GM12878 (cell line): ENCODE data around the gene MBD3L2. TPM values are rescaled to one million over a fixed set of nuclear protein-coding genes. Genes with fewer than 3 reads are reported as not detected.

ENCODE experiments used
- ATAC-seq: fragments of 200-7000 bp; cut with Tn5 transposase; 3 replicates; pipeline ENCODE4 v1.9.1; 2020; ENCODE audit warnings: mild to moderate bottlenecking, moderate library complexity
- BruUV-seq: library from RNA; stranded (reverse); fragments of 400-500 nt; replicated peaks from 2 replicates; lab custom pipeline; 2021; lab: Mats Ljungman, UMichigan
- CTCF ChIA-PET: fragments of 300-600 bp; sonication (Branson Sonifier 250); formaldehyde crosslinking; extraction: SDS; loops from one replicate; lab custom pipeline; 2021; ENCODE audit warnings: inconsistent platforms; lab: Yijun Ruan, JAX
- POLR2A ChIA-PET: fragments of 350-600 bp; formaldehyde crosslinking; extraction: SDS; loops from one replicate; lab custom pipeline; 2021; ENCODE audit warnings: inconsistent platforms; lab: Charles Lee
- RAD21 ChIA-PET: fragments of 300-600 bp; sonication (Branson Sonifier 250); formaldehyde crosslinking; loops from one replicate; lab custom pipeline; 2023; ENCODE audit warnings: antibody characterized with exemption; ENCODE audit not compliant: unreplicated experiment; lab: Charles Lee
- SMC1A ChIA-PET: fragments of 300-600 bp; sonication (Branson Sonifier 250); formaldehyde crosslinking; loops from one replicate; lab custom pipeline; 2023; ENCODE audit not compliant: unreplicated experiment, uncharacterized antibody; lab: Charles Lee
- DNase-seq: peaks from one replicate; pipeline ENCODE4 v3.0.0-alpha.2; 2011; ENCODE audit warnings: low read depth, low spot score
- FAIRE-seq: peaks from 3 replicates; lab custom pipeline; 2011; peaks lifted over from hg19 to GRCh38; lab: Jason Lieb, UNC
- H2AFZ ChIP-seq: 2 replicates; pipeline ENCODE4 v1.6.0; 2011; ENCODE audit warnings: low read depth, low read length, control low read depth; ENCODE audit not compliant: control insufficient read depth
- H3K27ac ChIP-seq: 2 replicates; pipeline ENCODE4 v1.5.1; 2011; ENCODE audit warnings: control low read depth; ENCODE audit not compliant: control insufficient read depth, insufficient read depth
- H3K27me3 ChIP-seq, 2 experiments: replicated peaks in 1 of 2; 2 replicates each; pipeline versions ENCODE4 v1.6.0 to v1.6.1; 2011; ENCODE audit warnings: low read length in 1 of 2; ENCODE audit not compliant: control insufficient read depth in 2 of 2, insufficient read depth in 2 of 2
- H3K36me3 ChIP-seq, 2 experiments: 2 replicates each; pipeline ENCODE4 v1.5.1; 2011; ENCODE audit warnings: low read length in 1 of 2; ENCODE audit not compliant: control insufficient read depth in 2 of 2, insufficient read depth in 2 of 2
- H3K4me1 ChIP-seq: 2 replicates; pipeline ENCODE4 v1.6.1; 2011; ENCODE audit warnings: mild to moderate bottlenecking, low read length, moderate library complexity, mixed read lengths; ENCODE audit not compliant: control insufficient read depth, insufficient read depth
- H3K4me2 ChIP-seq: 2 replicates; pipeline ENCODE4 v1.6.0; 2011; ENCODE audit warnings: control low read depth; ENCODE audit not compliant: control insufficient read depth, insufficient read depth
- H3K4me3 ChIP-seq: fragments of 200-600 bp; sonication (generic); 2 replicates; pipeline ENCODE4 v1.5.1; 2016
- H3K79me2 ChIP-seq: 2 replicates; pipeline ENCODE4 v1.6.0; 2011; ENCODE audit warnings: low read length; ENCODE audit not compliant: control insufficient read depth, insufficient read depth
- H3K9ac ChIP-seq: 2 replicates; pipeline ENCODE4 v1.8.0; 2011; ENCODE audit warnings: low read length, control low read depth, mixed read lengths; ENCODE audit not compliant: control insufficient read depth, insufficient read depth
- H3K9me3 ChIP-seq: replicated peaks from 3 replicates; pipeline ENCODE4 v1.5.1; 2011; ENCODE audit warnings: mild to moderate bottlenecking, low read length; ENCODE audit not compliant: control insufficient read depth, insufficient read depth
- H4K20me1 ChIP-seq: 2 replicates; pipeline ENCODE4 v1.6.0; 2011; ENCODE audit not compliant: control insufficient read depth, insufficient read depth
- ATF7 ChIP-seq: fragments of 450-650 bp; IDR thresholded peaks from 2 replicates; pipeline ENCODE4 v1.6.1; 2016; ENCODE audit warnings: low read depth, mild to moderate bottlenecking
- CEBPB ChIP-seq, 2 experiments: fragments of 150-350 bp in 1 of 2; IDR thresholded peaks; 2 replicates each; pipeline ENCODE4 v1.6.1; 2012 to 2014; ENCODE audit warnings: low read depth in 2 of 2, low read length in 2 of 2, borderline replicate concordance in 1 of 2, inconsistent platforms in 1 of 2
- EED ChIP-seq: sonication (generic); IDR thresholded peaks from 2 replicates; pipeline ENCODE4 v1.6.1; 2016; ENCODE audit warnings: antibody characterized with exemption, low read depth
- EP300 ChIP-seq, 2 experiments: fragments of 150-350 bp in 1 of 2; IDR thresholded peaks; 2 replicates each; pipeline ENCODE4 v1.6.1; 2011 to 2012; ENCODE audit warnings: low read depth in 2 of 2, low read length in 2 of 2, borderline replicate concordance in 1 of 2, improper control_type of control experiment in 1 of 2, inconsistent platforms in 1 of 2; ENCODE audit not compliant: control insufficient read depth in 1 of 2
- FOXK2 ChIP-seq: fragments of 450-650 bp; IDR thresholded peaks from 2 replicates; pipeline ENCODE4 v1.6.1; 2017; ENCODE audit warnings: mild to moderate bottlenecking, moderate library complexity
- HDGF ChIP-seq: fragments of 450-650 bp; IDR thresholded peaks from 2 replicates; pipeline ENCODE4 v1.6.1; 2016; ENCODE audit warnings: antibody characterized with exemption
- IKZF2 ChIP-seq, 2 experiments: fragments of 450-650 bp; IDR thresholded peaks; 2 replicates each; pipeline ENCODE4 v1.6.1; 2017; ENCODE audit warnings: mild to moderate bottlenecking in 2 of 2, moderate library complexity in 2 of 2
- IRF4 ChIP-seq: IDR thresholded peaks from 2 replicates; pipeline ENCODE4 v1.6.1; 2011; ENCODE audit warnings: low read depth, low read length
- MEF2B ChIP-seq: fragments of 450-650 bp; IDR thresholded peaks from 2 replicates; pipeline ENCODE4 v1.6.1; 2018; ENCODE audit warnings: mild to moderate bottlenecking, moderate library complexity; ENCODE audit not compliant: partially characterized antibody, poor library complexity, severe bottlenecking
- MTA2 ChIP-seq: fragments of 450-650 bp; IDR thresholded peaks from 2 replicates; pipeline ENCODE4 v1.6.1; 2016; ENCODE audit warnings: low read depth, mild to moderate bottlenecking, moderate library complexity
- MTA3 ChIP-seq: IDR thresholded peaks from 2 replicates; pipeline ENCODE4 v1.6.1; 2012; ENCODE audit warnings: low read length, inconsistent platforms, borderline replicate concordance
- NBN ChIP-seq: fragments of 450-650 bp; IDR thresholded peaks from 2 replicates; pipeline ENCODE4 v1.6.1; 2016
- POLR2AphosphoS5 ChIP-seq: IDR thresholded peaks from 2 replicates; pipeline ENCODE4 v1.6.1; 2011; ENCODE audit warnings: mild to moderate bottlenecking, low read length, inconsistent platforms
- POU2F2 ChIP-seq: IDR thresholded peaks from 3 replicates; pipeline ENCODE4 v1.6.1; 2011; ENCODE audit warnings: low read depth, mild to moderate bottlenecking, low read length, borderline replicate concordance
- SPI1 ChIP-seq: IDR thresholded peaks from 2 replicates; pipeline ENCODE4 v1.6.1; 2011; ENCODE audit warnings: low read depth, mild to moderate bottlenecking, low read length, moderate library complexity, borderline replicate concordance; ENCODE audit not compliant: insufficient read depth
- TARDBP ChIP-seq: IDR thresholded peaks from 2 replicates; pipeline ENCODE4 v1.6.1; 2016; ENCODE audit warnings: borderline replicate concordance
- TBL1XR1 ChIP-seq: IDR thresholded peaks from 2 replicates; pipeline ENCODE4 v1.6.1; 2012; ENCODE audit warnings: low read depth, low read length, improper control_type of control experiment
- ZNF24 ChIP-seq: fragments of 450-650 bp; IDR thresholded peaks from 2 replicates; pipeline ENCODE4 v1.6.1; 2017; ENCODE audit warnings: antibody characterized with exemption, mild to moderate bottlenecking
- WGBS: methylation state at CpG from one replicate; pipeline ENCODE4 v1.1.6; 2016; ENCODE audit warnings: low lambda C conversion rate; ENCODE audit not compliant: insufficient replicate concordance, insufficient coverage; ENCODE audit errors: missing lambda C conversion rate; 5-methylcytosine and 5-hydroxymethylcytosine counted together
- in situ Hi-C: fragments of 300-500 bp; cut with MboI; formaldehyde crosslinking; loops from 9 replicates; pipeline ENCODE4 v1.14.3; 2018; ENCODE audit warnings: mixed read lengths
- intact Hi-C: fragments of 100-400 bp; cut with micrococcal nuclease; formaldehyde crosslinking; loops from one replicate; pipeline ENCODE4 v1.14.2; 2022; ENCODE audit not compliant: unreplicated experiment
- polyA plus RNA-seq, 11 experiments: library from polyadenylated mRNA; depleted of rRNA in 4 of 11; unstranded in 6 of 11; stranded (reverse) in 5 of 11; fragments of >200 nt; fragmentation: Nextera tagmentation in 4 of 11; fragmentation: Illumina TruSeq in 1 of 11; extraction: Ambion mirVana in 4 of 11; extraction: Trizol in 1 of 11; gene quantifications; 1 replicate in 1 of 11; 2 replicates in 10 of 11; pipeline versions ENCODE4 v1.2.1 to v1.2.3, GENCODE V29; 2011 to 2016; ENCODE audit warnings: inconsistent platforms in 2 of 11, missing spikeins in 2 of 11, low read depth in 1 of 11
- total RNA-seq, 4 experiments: library from RNA; depleted of rRNA in 3 of 4; stranded (reverse); fragments of >200 nt in 3 of 4; fragmentation: Illumina TruSeq in 1 of 4; extraction: Trizol in 1 of 4; gene quantifications; 2 replicates each; pipeline versions ENCODE4 v1.2.1 to v1.2.3, GENCODE V29; 2013 to 2021
- TF ChIP-seq, protein P1 (sequence below): fragments of 450-650 bp; formaldehyde crosslinking; IDR thresholded peaks from 2 replicates; pipeline ENCODE4 v1.5.0; 2022; ENCODE audit warnings: mild to moderate bottlenecking, missing genetic modification characterization
- TF ChIP-seq, protein P2 (sequence below): fragments of 450-650 bp; IDR thresholded peaks from 2 replicates; pipeline ENCODE4 v1.6.1; 2016; ENCODE audit warnings: mild to moderate bottlenecking
- TF ChIP-seq, protein P3 (sequence below): fragments of 450-650 bp; IDR thresholded peaks from 2 replicates; pipeline ENCODE4 v1.6.1; 2016; ENCODE audit warnings: mild to moderate bottlenecking

The MBD3L2 gene
- total and polyA plus RNA-seq, 10 of the 15 experiments (the other 5 are each of a cell fraction or from before 2014, with no cell fraction given), result not detected

DNA sequence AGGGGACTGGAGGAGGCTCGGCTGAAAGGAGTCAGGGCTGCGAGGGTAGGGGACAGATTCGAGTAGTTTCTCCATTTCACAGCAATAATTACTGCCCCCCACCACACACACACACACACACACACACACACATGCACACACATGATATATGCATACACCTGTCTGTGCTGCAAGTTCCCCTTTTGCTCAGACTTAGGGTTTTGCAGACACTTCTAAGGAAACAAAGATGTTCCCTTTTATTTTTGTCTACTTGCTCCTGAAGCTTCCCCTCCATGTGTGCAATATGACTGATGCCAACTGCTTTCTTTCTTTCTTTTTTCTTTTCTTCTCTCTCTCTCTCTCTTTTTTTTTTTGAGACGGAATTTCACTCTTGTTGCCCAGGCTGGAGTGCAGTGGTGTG, 41.3 kb upstream of the MBD3L2 start:
- WGBS, result 0% methylated on average over 3 of the region's 4 CpGs
- Histone ChIP-seq H3K27me3 (no peaks in the 10 kb centered on the region), H4K20me1 (no peaks in the 10 kb centered on the region), H3K27ac (no peak overlapping the region), H3K4me2 (no peak overlapping the region), H3K79me2 (no peaks in the 10 kb centered on the region), H3K36me3 (no peaks in the 10 kb centered on the region), H3K9ac (no peak overlapping the region), H3K9me3 (no peaks in the 10 kb centered on the region; the same call in 1 of the 3 replicates), H2AFZ (no peak overlapping the region), H3K4me3 (no peak overlapping the region), H3K4me1 (peaks cover 16% of the 10 kb centered on the region)
- no peak for ATAC-seq
- no peak for FAIRE-seq
- BruUV-seq, result no TSS peak
- ChIA-PET RAD21 (no interaction called here), POLR2A (no interaction called here), SMC1A (interaction anchor here (2.4 kb wide), 1 partner anchor 10 kb away, joined by 13 read pairs; no protein-coding TSS in a partner anchor), CTCF (interaction anchor here (1.0 kb wide), 1 partner anchor 9 kb away, joined by 3 read pairs; no protein-coding TSS in a partner anchor)
- intact Hi-C loops (no loop called here), in situ Hi-C loops (no loop called here)
- DNase-seq, result no peak
- TF ChIP-seq, protein P1, sequence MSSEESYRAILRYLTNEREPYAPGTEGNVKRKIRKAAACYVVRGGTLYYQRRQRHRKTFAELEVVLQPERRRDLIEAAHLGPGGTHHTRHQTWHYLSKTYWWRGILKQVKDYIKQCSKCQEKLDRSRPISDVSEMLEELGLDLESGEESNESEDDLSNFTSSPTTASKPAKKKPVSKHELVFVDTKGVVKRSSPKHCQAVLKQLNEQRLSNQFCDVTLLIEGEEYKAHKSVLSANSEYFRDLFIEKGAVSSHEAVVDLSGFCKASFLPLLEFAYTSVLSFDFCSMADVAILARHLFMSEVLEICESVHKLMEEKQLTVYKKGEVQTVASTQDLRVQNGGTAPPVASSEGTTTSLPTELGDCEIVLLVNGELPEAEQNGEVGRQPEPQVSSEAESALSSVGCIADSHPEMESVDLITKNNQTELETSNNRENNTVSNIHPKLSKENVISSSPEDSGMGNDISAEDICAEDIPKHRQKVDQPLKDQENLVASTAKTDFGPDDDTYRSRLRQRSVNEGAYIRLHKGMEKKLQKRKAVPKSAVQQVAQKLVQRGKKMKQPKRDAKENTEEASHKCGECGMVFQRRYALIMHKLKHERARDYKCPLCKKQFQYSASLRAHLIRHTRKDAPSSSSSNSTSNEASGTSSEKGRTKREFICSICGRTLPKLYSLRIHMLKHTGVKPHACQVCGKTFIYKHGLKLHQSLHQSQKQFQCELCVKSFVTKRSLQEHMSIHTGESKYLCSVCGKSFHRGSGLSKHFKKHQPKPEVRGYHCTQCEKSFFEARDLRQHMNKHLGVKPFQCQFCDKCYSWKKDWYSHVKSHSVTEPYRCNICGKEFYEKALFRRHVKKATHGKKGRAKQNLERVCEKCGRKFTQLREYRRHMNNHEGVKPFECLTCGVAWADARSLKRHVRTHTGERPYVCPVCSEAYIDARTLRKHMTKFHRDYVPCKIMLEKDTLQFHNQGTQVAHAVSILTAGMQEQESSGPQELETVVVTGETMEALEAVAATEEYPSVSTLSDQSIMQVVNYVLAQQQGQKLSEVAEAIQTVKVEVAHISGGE (CRISPR knock-in tag), result no peak
- TF ChIP-seq MEF2B, result peak; percentile 22
- TF ChIP-seq, protein P2, sequence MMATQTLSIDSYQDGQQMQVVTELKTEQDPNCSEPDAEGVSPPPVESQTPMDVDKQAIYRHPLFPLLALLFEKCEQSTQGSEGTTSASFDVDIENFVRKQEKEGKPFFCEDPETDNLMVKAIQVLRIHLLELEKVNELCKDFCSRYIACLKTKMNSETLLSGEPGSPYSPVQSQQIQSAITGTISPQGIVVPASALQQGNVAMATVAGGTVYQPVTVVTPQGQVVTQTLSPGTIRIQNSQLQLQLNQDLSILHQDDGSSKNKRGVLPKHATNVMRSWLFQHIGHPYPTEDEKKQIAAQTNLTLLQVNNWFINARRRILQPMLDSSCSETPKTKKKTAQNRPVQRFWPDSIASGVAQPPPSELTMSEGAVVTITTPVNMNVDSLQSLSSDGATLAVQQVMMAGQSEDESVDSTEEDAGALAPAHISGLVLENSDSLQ, result no peak
- no peak for TF ChIP-seq POLR2AphosphoS5
- TF ChIP-seq HDGF, result peak; percentile 89
- peak; percentile 75; the same call in 1 of the 2 replicates for TF ChIP-seq NBN
- TF ChIP-seq TARDBP, result no peak
- TF ChIP-seq SPI1, result peak; percentile 52; the same call in 1 of the 2 replicates
- TF ChIP-seq MTA3, result no peak
- no peak for TF ChIP-seq EED
- TF ChIP-seq, protein P3, sequence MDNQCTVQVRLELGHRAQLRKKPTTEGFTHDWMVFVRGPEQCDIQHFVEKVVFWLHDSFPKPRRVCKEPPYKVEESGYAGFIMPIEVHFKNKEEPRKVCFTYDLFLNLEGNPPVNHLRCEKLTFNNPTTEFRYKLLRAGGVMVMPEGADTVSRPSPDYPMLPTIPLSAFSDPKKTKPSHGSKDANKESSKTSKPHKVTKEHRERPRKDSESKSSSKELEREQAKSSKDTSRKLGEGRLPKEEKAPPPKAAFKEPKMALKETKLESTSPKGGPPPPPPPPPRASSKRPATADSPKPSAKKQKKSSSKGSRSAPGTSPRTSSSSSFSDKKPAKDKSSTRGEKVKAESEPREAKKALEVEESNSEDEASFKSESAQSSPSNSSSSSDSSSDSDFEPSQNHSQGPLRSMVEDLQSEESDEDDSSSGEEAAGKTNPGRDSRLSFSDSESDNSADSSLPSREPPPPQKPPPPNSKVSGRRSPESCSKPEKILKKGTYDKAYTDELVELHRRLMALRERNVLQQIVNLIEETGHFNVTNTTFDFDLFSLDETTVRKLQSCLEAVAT, result 0 out of 2 replicates have a peak, but pooled peaks have one; percentile 34
- TF ChIP-seq IKZF2 (IDR thresholded peaks at IDR 0.05), result peak; percentile 44 to 66; a peak in 2 of 4 replicates
- TF ChIP-seq ZNF24, result peak; percentile 53; the same call in 1 of the 2 replicates
- peak; percentile 68; the same call in 1 of the 2 replicates for TF ChIP-seq MTA2
- TF ChIP-seq EP300 (IDR thresholded peaks at IDR 0.05; ENCODE audit: borderline replicate concordance in 1 of 2, control insufficient read depth in 1 of 2, low read depth in 2 of 2, low read length in 2 of 2), result peak in 1 of 2 experiments; percentile 22; a peak in 1 of 4 replicates
- TF ChIP-seq IRF4, result no peak
- TF ChIP-seq POU2F2, result peak; percentile 82; the same call in 1 of the 3 replicates
- TF ChIP-seq ATF7, result no peak
- no peak for TF ChIP-seq CEBPB (IDR thresholded peaks at IDR 0.05; ENCODE audit: borderline replicate concordance in 1 of 2, low read depth in 2 of 2, low read length in 2 of 2)
- TF ChIP-seq TBL1XR1, result no peak
- no peak for TF ChIP-seq FOXK2
